Suprapubic skin (tissue), 4 donors: Measurements from ENCODE around the gene GUCY1A1.

Source experiments
- EP300 ChIP-seq: sonication (generic); formaldehyde crosslinking; IDR thresholded peaks from one replicate; pipeline ENCODE4 v1.6.1; 2017; ENCODE audit warnings: antibody characterized with exemption
- POLR2AphosphoS5 ChIP-seq, 3 donors: sonication (generic); formaldehyde crosslinking; IDR thresholded peaks; one replicate each; pipeline ENCODE4 v1.6.1; 2017; ENCODE audit warnings: antibody characterized with exemption in 3 of 3
- TF ChIP-seq, protein P1 (sequence below), 2 donors: fragments of 200-600 bp in 1 of 2; fragments of 450-650 bp in 1 of 2; sonication (generic) in 1 of 2; IDR thresholded peaks; one replicate each; pipeline ENCODE4 v1.5.1; 2016 to 2019; ENCODE audit warnings: antibody characterized with exemption in 2 of 2, mild to moderate bottlenecking in 1 of 2, moderate library complexity in 1 of 2

GRCh38 chr4:155780775-155781174 is 114.1 kb downstream of the GUCY1A1 start:
- TF ChIP-seq, protein P1, sequence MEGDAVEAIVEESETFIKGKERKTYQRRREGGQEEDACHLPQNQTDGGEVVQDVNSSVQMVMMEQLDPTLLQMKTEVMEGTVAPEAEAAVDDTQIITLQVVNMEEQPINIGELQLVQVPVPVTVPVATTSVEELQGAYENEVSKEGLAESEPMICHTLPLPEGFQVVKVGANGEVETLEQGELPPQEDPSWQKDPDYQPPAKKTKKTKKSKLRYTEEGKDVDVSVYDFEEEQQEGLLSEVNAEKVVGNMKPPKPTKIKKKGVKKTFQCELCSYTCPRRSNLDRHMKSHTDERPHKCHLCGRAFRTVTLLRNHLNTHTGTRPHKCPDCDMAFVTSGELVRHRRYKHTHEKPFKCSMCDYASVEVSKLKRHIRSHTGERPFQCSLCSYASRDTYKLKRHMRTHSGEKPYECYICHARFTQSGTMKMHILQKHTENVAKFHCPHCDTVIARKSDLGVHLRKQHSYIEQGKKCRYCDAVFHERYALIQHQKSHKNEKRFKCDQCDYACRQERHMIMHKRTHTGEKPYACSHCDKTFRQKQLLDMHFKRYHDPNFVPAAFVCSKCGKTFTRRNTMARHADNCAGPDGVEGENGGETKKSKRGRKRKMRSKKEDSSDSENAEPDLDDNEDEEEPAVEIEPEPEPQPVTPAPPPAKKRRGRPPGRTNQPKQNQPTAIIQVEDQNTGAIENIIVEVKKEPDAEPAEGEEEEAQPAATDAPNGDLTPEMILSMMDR (IDR thresholded peaks at IDR 0.05): no peak
- TF ChIP-seq POLR2AphosphoS5 (IDR thresholded peaks at IDR 0.05) (no peak), EP300 (no peak)
